CD4-positive, CD25-positive, alpha-beta regulatory T cell (primary cell): Measurements from ENCODE around the gene CAMTA2. TPM values are rescaled to one million over a fixed set of nuclear protein-coding genes. Genes with fewer than 3 reads are reported as not detected.

ENCODE experiments used
- polyA plus RNA-seq, 4 donors: library from polyadenylated mRNA; unstranded; fragments of 300-500 nt; fragmentation: Illumina TruSeq; gene quantifications; one replicate each; pipeline ENCODE4 v1.2.3, GENCODE V29; 2021
- total RNA-seq: library from RNA; stranded (reverse); gene quantifications from one replicate; pipeline ENCODE4 v1.2.3, GENCODE V29; 2022

CAMTA2 gene
- total and polyA plus RNA-seq, 5 donors from 2014 or later: 4.7 to 69.8 (median 6.8) TPM

Other genes with a start within 250 kb of the CAMTA2 start
- gene ZMYND15, start 247.8 kb downstream of the CAMTA2 start, total RNA-seq: 1.0 TPM
- gene ZMYND15, start 247.8 kb downstream of the CAMTA2 start, polyA plus RNA-seq: not detected
- gene CXCL16, start 247.7 kb downstream of the CAMTA2 start, total RNA-seq: 7.3 TPM
- under 1 TPM in 3 of 4 donors, not detected in 1; 0.41 to 0.79 (median 0.45) TPM for gene CXCL16, start 247.7 kb downstream of the CAMTA2 start, polyA plus RNA-seq
- gene TM4SF5, start 215.8 kb downstream of the CAMTA2 start, total RNA-seq: not detected
- gene TM4SF5, start 215.8 kb downstream of the CAMTA2 start, polyA plus RNA-seq: not detected
- not detected for gene VMO1, start 201.3 kb downstream of the CAMTA2 start, total RNA-seq
- under 1 TPM in 1 of 4 donors, not detected in 3; 0.71 TPM for gene VMO1, start 201.3 kb downstream of the CAMTA2 start, polyA plus RNA-seq
- gene GLTPD2, start 198.7 kb downstream of the CAMTA2 start, total RNA-seq: 0.39 TPM
- gene GLTPD2, start 198.7 kb downstream of the CAMTA2 start, polyA plus RNA-seq: under 1 TPM in 1 of 4 donors, not detected in 3; 0.43 TPM
- gene PSMB6, start 191.5 kb downstream of the CAMTA2 start, total RNA-seq: 64.7 TPM
- 100 to 1,000 TPM; 281 to 354 (median 319) TPM for gene PSMB6, start 191.5 kb downstream of the CAMTA2 start, polyA plus RNA-seq
- 36.4 TPM for gene PLD2, start 180.5 kb downstream of the CAMTA2 start, total RNA-seq
- gene PLD2, start 180.5 kb downstream of the CAMTA2 start, polyA plus RNA-seq: 1 to 10 TPM; 1.6 to 4.7 (median 1.9) TPM
- gene MINK1, start 154.3 kb downstream of the CAMTA2 start, total RNA-seq: 235 TPM
- gene MINK1, start 154.3 kb downstream of the CAMTA2 start, polyA plus RNA-seq: 10 to 100 TPM in 3 of 4 donors, 1 to 10 TPM in 1; 9.4 to 13.4 (median 11.6) TPM
- gene C17orf107, start 88.1 kb downstream of the CAMTA2 start, total RNA-seq: 45.6 TPM
- 1 to 10 TPM; 1.1 to 1.5 (median 1.3) TPM for gene C17orf107, start 88.1 kb downstream of the CAMTA2 start, polyA plus RNA-seq
- gene CHRNE, start 84.6 kb downstream of the CAMTA2 start, total RNA-seq: 3.8 TPM
- under 1 TPM in 2 of 4 donors, not detected in 2; 0.15 to 0.25 TPM for gene CHRNE, start 84.6 kb downstream of the CAMTA2 start, polyA plus RNA-seq
- 1.9 TPM for gene GP1BA, start 55.4 kb downstream of the CAMTA2 start, total RNA-seq
- under 1 TPM in 2 of 4 donors, not detected in 2; 0.07 to 0.22 TPM for gene GP1BA, start 55.4 kb downstream of the CAMTA2 start, polyA plus RNA-seq
- gene SLC25A11, start 47.6 kb downstream of the CAMTA2 start, total RNA-seq: 22.6 TPM
- 10 to 100 TPM; 69.3 to 78.4 (median 74.4) TPM for gene SLC25A11, start 47.6 kb downstream of the CAMTA2 start, polyA plus RNA-seq
- 105 TPM for gene RNF167, start 47.4 kb downstream of the CAMTA2 start, total RNA-seq
- 10 to 100 TPM; 31.5 to 58.2 (median 45.9) TPM for gene RNF167, start 47.4 kb downstream of the CAMTA2 start, polyA plus RNA-seq
- 865 TPM for gene PFN1, start 39.1 kb downstream of the CAMTA2 start, total RNA-seq
- gene PFN1, start 39.1 kb downstream of the CAMTA2 start, polyA plus RNA-seq: 1,000 to 10,000 TPM; 2,018 to 2,804 (median 2,386) TPM
- 11.7 TPM for gene ENO3, start 36.6 kb downstream of the CAMTA2 start, total RNA-seq
- 1 to 10 TPM in 1 of 4 donors, under 1 TPM in 3; 0.29 to 1.6 (median 0.41) TPM for gene ENO3, start 36.6 kb downstream of the CAMTA2 start, polyA plus RNA-seq
- gene SPAG7, start 19.9 kb downstream of the CAMTA2 start, total RNA-seq: 52.5 TPM
- 100 to 1,000 TPM in 3 of 4 donors, 10 to 100 TPM in 1; 97.9 to 130 (median 106) TPM for gene SPAG7, start 19.9 kb downstream of the CAMTA2 start, polyA plus RNA-seq
- not detected for gene INCA1, start 9.8 kb upstream of the CAMTA2 start, total RNA-seq
- under 1 TPM in 1 of 4 donors, not detected in 3; 0.99 TPM for gene INCA1, start 9.8 kb upstream of the CAMTA2 start, polyA plus RNA-seq
- 22.9 TPM for gene KIF1C, start 10.3 kb upstream of the CAMTA2 start, total RNA-seq
- gene KIF1C, start 10.3 kb upstream of the CAMTA2 start, polyA plus RNA-seq: 1 to 10 TPM; 2.6 to 4.6 (median 3.8) TPM
- 0.22 TPM for gene SLC52A1, start 47.8 kb upstream of the CAMTA2 start, total RNA-seq
- gene SLC52A1, start 47.8 kb upstream of the CAMTA2 start, polyA plus RNA-seq: under 1 TPM in 2 of 4 donors, not detected in 2; 0.27 to 0.41 TPM
- 2.5 TPM for gene ZFP3, start 90.8 kb upstream of the CAMTA2 start, total RNA-seq
- 1 to 10 TPM in 2 of 4 donors, under 1 TPM in 2; 0.32 to 2.0 (median 1.3) TPM for gene ZFP3, start 90.8 kb upstream of the CAMTA2 start, polyA plus RNA-seq
- 8.0 TPM for gene ZNF232, start 124.2 kb upstream of the CAMTA2 start, total RNA-seq
- gene ZNF232, start 124.2 kb upstream of the CAMTA2 start, polyA plus RNA-seq: 10 to 100 TPM in 2 of 4 donors, 1 to 10 TPM in 2; 4.6 to 12.3 (median 9.0) TPM
- gene USP6, start 128.4 kb upstream of the CAMTA2 start, total RNA-seq: not detected
- under 1 TPM in 3 of 4 donors, not detected in 1; 0.02 to 0.10 (median 0.06) TPM for gene USP6, start 128.4 kb upstream of the CAMTA2 start, polyA plus RNA-seq
- gene ZNF594, start 204.2 kb upstream of the CAMTA2 start, total RNA-seq: 3.1 TPM
- 1 to 10 TPM in 3 of 4 donors, under 1 TPM in 1; 0.86 to 2.4 (median 1.8) TPM for gene ZNF594, start 204.2 kb upstream of the CAMTA2 start, polyA plus RNA-seq
- gene SCIMP, start 247.2 kb upstream of the CAMTA2 start, total RNA-seq: not detected
- 1 to 10 TPM in 1 of 4 donors, under 1 TPM in 3; 0.19 to 1.2 (median 0.29) TPM for gene SCIMP, start 247.2 kb upstream of the CAMTA2 start, polyA plus RNA-seq